ENCODE results near the gene RBMS1. TPM values are rescaled to one million over a fixed set of nuclear protein-coding genes. Genes with fewer than 3 reads are reported as not detected.

RBMS1 gene
- total and polyA plus RNA-seq, 4 donors = 7.9 to 23.5 (median 15.5) TPM

DNA sequence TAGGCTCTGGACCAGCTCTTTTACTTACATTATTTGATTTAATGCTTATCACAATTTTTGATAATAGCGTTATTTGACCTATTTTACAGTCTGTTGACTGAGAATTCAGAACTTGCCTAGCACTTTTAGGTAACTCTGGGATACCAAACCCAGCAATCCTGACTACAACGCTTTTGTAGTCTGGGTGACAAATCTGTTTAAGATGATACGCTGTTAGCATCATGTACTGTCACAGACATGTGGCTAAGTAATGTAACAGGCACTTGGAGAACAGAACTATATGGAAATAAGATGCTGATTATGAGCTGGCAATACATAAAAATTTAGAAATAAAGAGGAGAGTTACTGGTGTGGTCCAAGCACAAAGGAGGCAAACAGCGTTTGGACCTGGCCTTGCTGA, 130.6 kb downstream of the RBMS1 start (continued):
- TF ChIP-seq ZBTB33 (IDR thresholded peaks at IDR 0.05) = no peak
- TF ChIP-seq EGR1 (IDR thresholded peaks at IDR 0.05; ENCODE audit: low read depth in 2 of 2) = no peak
- TF ChIP-seq HNF4G (IDR thresholded peaks at IDR 0.05) = no peak
- TF ChIP-seq FOXA1 (IDR thresholded peaks at IDR 0.05) = no peak
- TF ChIP-seq RAD21 (IDR thresholded peaks at IDR 0.05) = no peak
- TF ChIP-seq, protein P1, sequence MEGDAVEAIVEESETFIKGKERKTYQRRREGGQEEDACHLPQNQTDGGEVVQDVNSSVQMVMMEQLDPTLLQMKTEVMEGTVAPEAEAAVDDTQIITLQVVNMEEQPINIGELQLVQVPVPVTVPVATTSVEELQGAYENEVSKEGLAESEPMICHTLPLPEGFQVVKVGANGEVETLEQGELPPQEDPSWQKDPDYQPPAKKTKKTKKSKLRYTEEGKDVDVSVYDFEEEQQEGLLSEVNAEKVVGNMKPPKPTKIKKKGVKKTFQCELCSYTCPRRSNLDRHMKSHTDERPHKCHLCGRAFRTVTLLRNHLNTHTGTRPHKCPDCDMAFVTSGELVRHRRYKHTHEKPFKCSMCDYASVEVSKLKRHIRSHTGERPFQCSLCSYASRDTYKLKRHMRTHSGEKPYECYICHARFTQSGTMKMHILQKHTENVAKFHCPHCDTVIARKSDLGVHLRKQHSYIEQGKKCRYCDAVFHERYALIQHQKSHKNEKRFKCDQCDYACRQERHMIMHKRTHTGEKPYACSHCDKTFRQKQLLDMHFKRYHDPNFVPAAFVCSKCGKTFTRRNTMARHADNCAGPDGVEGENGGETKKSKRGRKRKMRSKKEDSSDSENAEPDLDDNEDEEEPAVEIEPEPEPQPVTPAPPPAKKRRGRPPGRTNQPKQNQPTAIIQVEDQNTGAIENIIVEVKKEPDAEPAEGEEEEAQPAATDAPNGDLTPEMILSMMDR (IDR thresholded peaks at IDR 0.05; ENCODE audit: low read depth, low read length, missing input control) = no peak

GRCh38 chr2:160362541-160362940, 131.1 kb downstream of the RBMS1 start:
- Histone ChIP-seq H3K36me3 (ENCODE audit: control insufficient read depth in 4 of 4, insufficient read depth in 3 of 4, low read depth in 1 of 4, low read length in 3 of 4) (no peaks in the 10 kb centered on the region), H3K27me3 (ENCODE audit: control insufficient read depth in 4 of 4, insufficient read depth in 4 of 4, low read length in 3 of 4) (no peaks in the 10 kb centered on the region), H3K9me3 (ENCODE audit: control insufficient read depth in 4 of 4, low read length in 3 of 4) (no peaks in the 10 kb centered on the region), H3K4me3 (ENCODE audit: low read depth in 1 of 3, low read length in 3 of 3) (no peak overlapping the region), H3K4me1 (ENCODE audit: control insufficient read depth in 4 of 4, insufficient read depth in 4 of 4, low read length in 3 of 4) (peaks cover 0 to 6% (median 0%) of the 10 kb centered on the region in 4 donors), H3K27ac (ENCODE audit: low read depth in 1 of 2, low read length in 2 of 2) (no peak overlapping the region), H3K9ac (ENCODE audit: low read depth in 1 of 2, low read length in 2 of 2) (no peak overlapping the region)
- 90% methylated on average over 2 of the region's 2 CpGs for WGBS
- no peak for DNase-seq (ENCODE audit: low spot score)
- no peak for TF ChIP-seq GABPA (IDR thresholded peaks at IDR 0.05 in 1 of 2, conservative IDR thresholded peaks at IDR 0.05 in 1 of 2)
- TF ChIP-seq, protein P2, sequence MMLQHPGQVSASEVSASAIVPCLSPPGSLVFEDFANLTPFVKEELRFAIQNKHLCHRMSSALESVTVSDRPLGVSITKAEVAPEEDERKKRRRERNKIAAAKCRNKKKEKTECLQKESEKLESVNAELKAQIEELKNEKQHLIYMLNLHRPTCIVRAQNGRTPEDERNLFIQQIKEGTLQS (IDR thresholded peaks at IDR 0.05) = no peak
- no peak for TF ChIP-seq TAF1 (conservative IDR thresholded peaks at IDR 0.05)
- TF ChIP-seq HNF4A (conservative IDR thresholded peaks at IDR 0.05) = no peak
- no peak for TF ChIP-seq FOXA1 (IDR thresholded peaks at IDR 0.05)
- no peak for TF ChIP-seq REST (IDR thresholded peaks at IDR 0.05)
- no peak for TF ChIP-seq JUND (IDR thresholded peaks at IDR 0.05)
- no peak for TF ChIP-seq ZBTB33 (IDR thresholded peaks at IDR 0.05)
- no peak for TF ChIP-seq EGR1 (IDR thresholded peaks at IDR 0.05; ENCODE audit: low read depth in 2 of 2)
- TF ChIP-seq HNF4G (IDR thresholded peaks at IDR 0.05) = no peak
- TF ChIP-seq YY1 (IDR thresholded peaks at IDR 0.05) = no peak
- no peak for TF ChIP-seq SP1 (IDR thresholded peaks at IDR 0.05)
- TF ChIP-seq RAD21 (IDR thresholded peaks at IDR 0.05) = no peak
- no peak for TF ChIP-seq RXRA (IDR thresholded peaks at IDR 0.05)
- no peak for TF ChIP-seq MAX (IDR thresholded peaks at IDR 0.05)
- no peak for TF ChIP-seq NR2F2 (IDR thresholded peaks at IDR 0.05)
- TF ChIP-seq, protein P1 (IDR thresholded peaks at IDR 0.05; ENCODE audit: low read depth, low read length, missing input control) = no peak
